ENCODE data around the gene SAMD4B. TPM values are rescaled to one million over a fixed set of nuclear protein-coding genes. Genes with fewer than 3 reads are reported as not detected.

SAMD4B gene
- total RNA-seq, 1 donor from 2014 or later, result 123 TPM

DNA sequence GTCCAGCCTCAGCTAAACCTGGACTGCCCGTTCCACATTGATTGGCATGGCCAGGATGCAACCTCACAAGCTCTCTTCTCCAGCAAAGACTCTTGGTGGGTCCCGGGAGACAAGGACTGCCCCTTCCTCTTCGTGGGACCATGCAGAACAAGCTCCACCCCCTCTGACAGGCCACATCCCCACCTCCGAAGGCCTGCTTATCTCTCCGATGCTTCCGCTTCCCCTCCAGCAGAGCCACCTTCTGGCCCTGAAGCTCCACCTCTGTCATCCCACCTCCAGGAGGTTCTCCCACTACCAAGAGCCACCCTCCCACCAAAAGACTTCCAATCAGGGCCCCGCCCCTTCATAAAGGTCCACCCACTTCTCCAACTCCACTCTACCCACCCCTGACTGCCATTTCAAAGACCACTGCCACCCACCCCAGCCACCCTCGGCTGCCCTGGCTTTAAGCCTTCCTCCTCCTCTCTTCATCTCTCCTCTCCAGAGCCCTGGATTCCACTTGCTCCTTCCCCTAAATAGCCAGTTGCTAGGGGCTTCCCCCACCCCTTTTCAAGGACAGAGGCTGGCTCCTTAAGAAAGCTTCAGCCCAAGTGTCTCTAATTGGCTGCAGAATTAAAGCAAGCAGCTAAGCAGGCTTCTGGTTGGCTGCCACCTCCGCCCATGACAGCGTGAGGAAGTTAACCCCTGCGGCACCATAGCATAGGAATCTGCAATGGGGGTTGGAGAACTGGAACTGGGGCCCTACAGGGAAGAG lies 31.5 kb upstream of the SAMD4B start:
- TF ChIP-seq, protein P1, sequence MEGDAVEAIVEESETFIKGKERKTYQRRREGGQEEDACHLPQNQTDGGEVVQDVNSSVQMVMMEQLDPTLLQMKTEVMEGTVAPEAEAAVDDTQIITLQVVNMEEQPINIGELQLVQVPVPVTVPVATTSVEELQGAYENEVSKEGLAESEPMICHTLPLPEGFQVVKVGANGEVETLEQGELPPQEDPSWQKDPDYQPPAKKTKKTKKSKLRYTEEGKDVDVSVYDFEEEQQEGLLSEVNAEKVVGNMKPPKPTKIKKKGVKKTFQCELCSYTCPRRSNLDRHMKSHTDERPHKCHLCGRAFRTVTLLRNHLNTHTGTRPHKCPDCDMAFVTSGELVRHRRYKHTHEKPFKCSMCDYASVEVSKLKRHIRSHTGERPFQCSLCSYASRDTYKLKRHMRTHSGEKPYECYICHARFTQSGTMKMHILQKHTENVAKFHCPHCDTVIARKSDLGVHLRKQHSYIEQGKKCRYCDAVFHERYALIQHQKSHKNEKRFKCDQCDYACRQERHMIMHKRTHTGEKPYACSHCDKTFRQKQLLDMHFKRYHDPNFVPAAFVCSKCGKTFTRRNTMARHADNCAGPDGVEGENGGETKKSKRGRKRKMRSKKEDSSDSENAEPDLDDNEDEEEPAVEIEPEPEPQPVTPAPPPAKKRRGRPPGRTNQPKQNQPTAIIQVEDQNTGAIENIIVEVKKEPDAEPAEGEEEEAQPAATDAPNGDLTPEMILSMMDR (IDR thresholded peaks at IDR 0.05; ENCODE audit: insufficient read depth, low read length, poor library complexity, severe bottlenecking), result no peak
- Histone ChIP-seq H3K4me3 (ENCODE audit: low read depth, low read length) (no peak overlapping the region), H3K36me3 (ENCODE audit: control insufficient read depth, insufficient read depth, low read length) (no peaks in the 10 kb centered on the region), H3K27me3 (ENCODE audit: control insufficient read depth, insufficient read depth, low read length) (peaks cover 28% of the 10 kb centered on the region)
- DNase-seq (ENCODE audit: low read depth), result no peak

DNA sequence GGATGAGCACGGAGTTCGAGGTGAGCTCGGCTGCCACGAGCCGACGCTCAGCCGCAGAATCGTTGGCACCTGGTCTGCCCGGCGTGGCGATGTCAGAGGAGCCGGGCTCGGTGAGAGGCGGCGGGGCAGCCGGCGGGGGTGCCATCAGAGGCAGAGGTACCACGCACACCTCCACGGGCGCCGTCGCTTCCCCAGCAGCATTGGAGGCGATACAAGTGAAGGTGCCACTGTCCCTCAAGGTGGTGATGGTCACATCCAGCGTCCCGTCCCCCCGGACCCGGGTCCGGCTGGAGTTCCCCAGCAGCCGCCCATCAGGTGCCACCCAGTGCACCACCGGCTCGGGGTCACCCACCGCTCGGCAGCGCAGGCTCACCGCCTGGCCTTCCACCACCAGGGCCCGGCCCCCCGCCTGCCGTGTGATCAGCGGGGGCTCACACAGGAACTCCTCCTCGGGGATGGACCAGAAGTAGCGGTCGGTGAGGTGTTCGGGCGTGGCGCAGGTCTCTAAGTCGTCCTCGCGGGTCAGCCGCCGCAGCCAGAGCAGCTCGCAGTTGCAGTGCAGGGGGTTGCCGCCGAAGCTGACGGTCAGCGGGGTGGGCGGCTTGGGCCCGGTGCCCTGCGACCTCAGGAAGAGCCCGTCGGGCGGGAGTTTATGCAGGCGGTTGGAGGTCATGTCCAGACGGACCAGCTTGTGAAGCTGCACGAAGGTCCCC lies 28.0 kb upstream of the SAMD4B start:
- H3K36me3 ChIP-seq (ENCODE audit: control insufficient read depth, insufficient read depth, low read length), result no peaks in the 10 kb centered on the region
- H3K4me3 ChIP-seq (ENCODE audit: low read depth, low read length), result no peak overlapping the region
- TF ChIP-seq, protein P1 (IDR thresholded peaks at IDR 0.05; ENCODE audit: insufficient read depth, low read length, poor library complexity, severe bottlenecking), result no peak

DNA sequence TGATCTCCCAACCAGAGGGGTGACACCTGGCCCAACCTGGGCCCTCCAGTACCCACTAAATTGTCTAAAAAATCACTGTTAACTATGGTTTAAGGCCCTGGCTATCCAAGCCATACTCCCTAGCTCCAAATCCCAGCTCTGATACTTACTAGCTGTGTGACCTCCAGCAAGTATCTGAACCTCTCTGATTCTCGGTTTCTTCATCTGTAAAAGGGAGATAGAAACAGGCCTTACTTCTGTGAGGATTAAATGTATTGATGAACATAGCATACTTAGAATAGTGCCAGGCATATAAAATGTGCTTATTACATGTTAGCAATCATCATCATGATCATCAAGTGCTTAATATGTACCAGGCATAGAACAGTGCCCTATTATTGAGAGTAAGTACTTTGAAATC lies 26.3 kb upstream of the SAMD4B start:
- H3K27me3 ChIP-seq (ENCODE audit: control insufficient read depth, insufficient read depth, low read length), result peaks cover 5% of the 10 kb centered on the region
- TF ChIP-seq, protein P1 (IDR thresholded peaks at IDR 0.05; ENCODE audit: insufficient read depth, low read length, poor library complexity, severe bottlenecking), result no peak
- H3K36me3 ChIP-seq (ENCODE audit: control insufficient read depth, insufficient read depth, low read length), result no peaks in the 10 kb centered on the region
- H3K4me3 ChIP-seq (ENCODE audit: low read depth, low read length), result no peak overlapping the region
- DNase-seq (ENCODE audit: low read depth), result no peak

More for the DNA sequence above, 28.0 kb upstream of the SAMD4B start:
- H3K27me3 ChIP-seq (ENCODE audit: control insufficient read depth, insufficient read depth, low read length), result no peaks in the 10 kb centered on the region
- no peak for DNase-seq (ENCODE audit: low read depth)

DNA sequence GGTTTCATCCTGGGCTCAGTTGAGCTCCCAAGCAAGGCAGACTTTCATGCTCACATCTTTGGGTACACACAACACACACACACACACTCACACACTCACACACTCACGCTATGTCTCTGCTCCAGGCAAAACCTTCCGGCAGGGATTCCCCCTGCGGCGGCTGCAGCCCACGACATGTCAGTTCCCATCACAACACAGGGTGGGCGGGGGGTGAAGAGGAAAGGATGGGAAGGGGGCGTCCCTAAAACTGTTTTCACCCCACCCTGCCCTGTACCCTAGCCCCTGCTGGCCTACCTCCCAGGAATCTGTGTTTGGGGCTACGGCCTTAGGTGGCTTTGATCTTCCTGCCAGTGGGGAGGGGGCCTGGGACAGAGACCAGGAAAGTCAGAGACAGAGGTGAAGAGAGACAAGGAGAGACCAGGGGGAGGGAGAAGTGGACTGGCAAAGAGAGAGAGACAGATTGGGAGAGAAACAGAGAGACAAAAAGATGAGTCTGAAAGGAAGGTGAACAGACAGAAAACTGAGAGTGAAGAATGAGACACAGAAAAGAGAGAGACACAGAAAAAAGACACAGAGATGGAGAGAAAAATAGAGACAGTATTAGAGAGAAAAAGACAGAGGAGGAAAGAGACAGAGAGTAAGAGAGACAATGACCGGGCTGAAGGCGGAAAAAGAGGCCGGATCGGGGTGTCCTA lies 25.4 kb upstream of the SAMD4B start:
- TF ChIP-seq, protein P1 (IDR thresholded peaks at IDR 0.05; ENCODE audit: insufficient read depth, low read length, poor library complexity, severe bottlenecking), result no peak
- peaks cover 7% of the 10 kb centered on the region for H3K27me3 ChIP-seq (ENCODE audit: control insufficient read depth, insufficient read depth, low read length)
- no peaks in the 10 kb centered on the region for H3K36me3 ChIP-seq (ENCODE audit: control insufficient read depth, insufficient read depth, low read length)
- H3K4me3 ChIP-seq (ENCODE audit: low read depth, low read length), result no peak overlapping the region
- no peak for DNase-seq (ENCODE audit: low read depth)

DNA sequence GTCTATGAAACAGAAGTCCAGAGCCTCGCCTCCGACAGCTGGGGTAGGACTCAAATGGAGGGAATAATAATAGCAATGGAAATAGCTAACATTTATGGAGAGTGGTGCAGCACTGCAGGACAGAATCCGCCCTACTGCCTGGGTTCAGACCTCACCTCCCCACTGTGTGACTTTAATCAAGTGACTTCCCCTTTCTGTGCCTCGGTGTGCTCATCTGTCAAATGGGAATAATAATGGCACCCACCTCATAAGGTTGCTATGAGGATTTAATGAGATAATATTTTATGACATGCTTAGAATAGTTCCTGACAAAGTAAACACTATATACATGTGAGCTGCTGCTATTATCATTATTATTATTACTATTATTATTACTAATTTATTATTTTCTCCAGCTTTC lies 24.7 kb upstream of the SAMD4B start:
- DNase-seq (ENCODE audit: low read depth), result no peak
- no peak overlapping the region for H3K4me3 ChIP-seq (ENCODE audit: low read depth, low read length)

More for the DNA sequence above, 24.7 kb upstream of the SAMD4B start:
- Histone ChIP-seq H3K36me3 (ENCODE audit: control insufficient read depth, insufficient read depth, low read length) (no peaks in the 10 kb centered on the region), H3K27me3 (ENCODE audit: control insufficient read depth, insufficient read depth, low read length) (peaks cover 7% of the 10 kb centered on the region)
- TF ChIP-seq, protein P1 (IDR thresholded peaks at IDR 0.05; ENCODE audit: insufficient read depth, low read length, poor library complexity, severe bottlenecking), result no peak

Data from kidney epithelial cell (primary cell).